ENCODE measurements around the gene ISL1. TPM values are rescaled to one million over a fixed set of nuclear protein-coding genes. Genes with fewer than 3 reads are reported as not detected.

The ISL1 gene
- total and polyA plus RNA-seq, 2 donors (not counting 1 experiment from before 2014, with no cell fraction given): not detected

DNA sequence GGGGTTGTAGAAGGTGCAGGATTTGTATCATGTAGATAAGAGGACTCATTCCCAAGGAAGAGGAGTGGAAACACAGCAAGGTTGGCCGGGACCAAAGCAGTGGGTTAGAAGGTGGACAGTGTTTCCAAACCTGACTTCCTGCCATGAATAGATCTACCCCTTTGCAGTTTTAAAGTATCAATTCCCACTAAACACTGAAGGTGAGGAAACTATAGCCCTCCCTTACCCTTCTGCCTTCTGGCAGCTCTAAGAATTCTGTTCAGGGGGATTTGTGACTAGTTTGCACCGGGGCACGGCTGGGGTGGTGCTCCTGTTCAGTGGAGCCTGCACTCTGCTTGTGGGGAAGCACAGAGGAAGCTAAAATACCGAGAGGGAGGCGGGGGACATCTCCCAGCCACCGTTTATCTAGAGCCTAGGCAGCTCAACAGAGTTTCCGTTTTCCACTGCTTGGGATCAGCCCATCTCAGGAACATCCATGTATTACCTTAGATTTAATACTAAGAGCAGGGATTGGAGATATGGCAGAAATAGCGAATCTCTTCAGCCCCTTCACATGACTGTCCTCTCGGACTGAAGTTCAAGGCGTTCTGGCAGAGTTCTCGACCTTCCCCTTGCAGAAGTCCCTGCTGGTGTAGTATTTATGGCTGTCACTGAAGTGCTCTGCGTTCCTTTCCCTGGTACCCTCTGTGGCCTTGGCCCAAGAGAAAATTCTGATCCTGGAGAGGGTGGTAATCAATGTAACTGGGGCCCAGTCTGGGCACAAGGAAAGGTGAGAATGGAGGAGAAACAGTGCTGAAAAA is 5.4 kb downstream of the ISL1 start:
- WGBS (ENCODE audit: insufficient coverage): 10% methylated on average over 6 of the region's 12 CpGs
- Histone ChIP-seq H3K4me2 (replicated peaks; ENCODE audit: low read depth, low read length, poor library complexity, severe bottlenecking) (no peak overlapping the region), H4K20me1 (ENCODE audit: control insufficient read depth, insufficient read depth, low read length, poor library complexity, severe bottlenecking) (no peaks in the 10 kb centered on the region), H3K36me3 (replicated peaks in 1 of 2; ENCODE audit: control extremely low read depth in 1 of 2, control insufficient read depth in 1 of 2, extremely low read depth in 1 of 2, insufficient read depth in 2 of 2, low read length in 1 of 2) (no peaks in the 10 kb centered on the region), H2AFZ (ENCODE audit: insufficient read depth, low read depth, low read length, poor library complexity, severe bottlenecking) (no peak overlapping the region), H3K79me2 (ENCODE audit: control insufficient read depth, insufficient read depth, low read length) (no peaks in the 10 kb centered on the region), H3K9me3 (ENCODE audit: control extremely low read depth in 1 of 3, control insufficient read depth in 2 of 3, insufficient read depth in 1 of 3, low read length in 2 of 3) (peaks cover 0 to 18% (median 0%) of the 10 kb centered on the region in 3 donors), H3K4me1 (ENCODE audit: control insufficient read depth in 2 of 2, insufficient read depth in 2 of 2, low read length in 2 of 2) (no peaks in the 10 kb centered on the region), H3K27ac (ENCODE audit: low read length in 2 of 2) (no peak overlapping the region), H3K4me3 (ENCODE audit: control extremely low read depth in 1 of 5, extremely low read depth in 1 of 5, insufficient read depth in 1 of 5, low read depth in 2 of 5, low read length in 4 of 5) (no peak overlapping the region), H3K27me3 (replicated peaks in 1 of 4; ENCODE audit: control extremely low read depth in 1 of 4, control insufficient read depth in 3 of 4, insufficient read depth in 4 of 4, low read length in 3 of 4) (peaks cover 0 to 48% (median 30%) of the 10 kb centered on the region in 4 experiments), H3K9ac (ENCODE audit: low read length) (no peak overlapping the region)
- no peak for DNase-seq
- no peak overlapping the region for H3K27ac Mint-ChIP-seq
- TF ChIP-seq EZH2 (IDR thresholded peaks at IDR 0.05; ENCODE audit: borderline replicate concordance, insufficient read depth, low read depth, low read length, poor library complexity, severe bottlenecking): no peak
- TF ChIP-seq, protein P1, sequence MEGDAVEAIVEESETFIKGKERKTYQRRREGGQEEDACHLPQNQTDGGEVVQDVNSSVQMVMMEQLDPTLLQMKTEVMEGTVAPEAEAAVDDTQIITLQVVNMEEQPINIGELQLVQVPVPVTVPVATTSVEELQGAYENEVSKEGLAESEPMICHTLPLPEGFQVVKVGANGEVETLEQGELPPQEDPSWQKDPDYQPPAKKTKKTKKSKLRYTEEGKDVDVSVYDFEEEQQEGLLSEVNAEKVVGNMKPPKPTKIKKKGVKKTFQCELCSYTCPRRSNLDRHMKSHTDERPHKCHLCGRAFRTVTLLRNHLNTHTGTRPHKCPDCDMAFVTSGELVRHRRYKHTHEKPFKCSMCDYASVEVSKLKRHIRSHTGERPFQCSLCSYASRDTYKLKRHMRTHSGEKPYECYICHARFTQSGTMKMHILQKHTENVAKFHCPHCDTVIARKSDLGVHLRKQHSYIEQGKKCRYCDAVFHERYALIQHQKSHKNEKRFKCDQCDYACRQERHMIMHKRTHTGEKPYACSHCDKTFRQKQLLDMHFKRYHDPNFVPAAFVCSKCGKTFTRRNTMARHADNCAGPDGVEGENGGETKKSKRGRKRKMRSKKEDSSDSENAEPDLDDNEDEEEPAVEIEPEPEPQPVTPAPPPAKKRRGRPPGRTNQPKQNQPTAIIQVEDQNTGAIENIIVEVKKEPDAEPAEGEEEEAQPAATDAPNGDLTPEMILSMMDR (IDR thresholded peaks at IDR 0.05): no peak
- ChIA-PET POLR2A (no interaction called here), CTCF (no interaction called here)
- ATAC-seq (ENCODE audit: low read depth): no peak
- peaks cover 59% of the 10 kb centered on the region for H3K27me3 Mint-ChIP-seq
- intact Hi-C loops (cut with micrococcal nuclease): no loop called here
- no peak overlapping the region for H3K4me3 Mint-ChIP-seq
- no peaks in the 10 kb centered on the region for H3K4me1 Mint-ChIP-seq
- no peaks in the 10 kb centered on the region for H3K9me3 Mint-ChIP-seq (ENCODE audit: insufficient read depth)

DNA sequence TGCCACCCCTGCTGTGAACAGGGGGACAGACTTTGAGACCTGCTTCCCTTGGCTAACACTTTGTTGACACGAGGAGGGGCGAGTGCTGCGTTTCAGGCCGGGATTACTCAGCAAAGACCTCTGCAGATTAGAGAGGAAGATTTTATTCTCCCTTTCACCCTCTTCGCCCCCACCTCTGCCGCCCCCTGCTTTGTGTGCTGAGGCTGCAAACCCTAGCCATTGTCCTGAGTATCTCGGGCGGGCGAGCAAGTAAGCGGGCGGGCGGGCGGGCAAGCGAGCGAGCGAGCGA is 6.0 kb downstream of the ISL1 start:
- intact Hi-C loops (cut with micrococcal nuclease): no loop called here
- Mint-ChIP-seq H3K4me3 (no peak overlapping the region), H3K4me1 (no peaks in the 10 kb centered on the region), H3K27me3 (peaks cover 54% of the 10 kb centered on the region), H3K27ac (no peak overlapping the region), H3K9me3 (ENCODE audit: insufficient read depth) (no peaks in the 10 kb centered on the region)
- ChIA-PET POLR2A (no interaction called here), CTCF (no interaction called here)
- H2AFZ ChIP-seq (ENCODE audit: insufficient read depth, low read depth, low read length, poor library complexity, severe bottlenecking): no peak overlapping the region
- H4K20me1 ChIP-seq (ENCODE audit: control insufficient read depth, insufficient read depth, low read length, poor library complexity, severe bottlenecking): no peaks in the 10 kb centered on the region
- WGBS (ENCODE audit: insufficient coverage): 11% methylated on average over 13 of the region's 17 CpGs
- H3K4me3 ChIP-seq (ENCODE audit: control extremely low read depth in 1 of 5, extremely low read depth in 1 of 5, insufficient read depth in 1 of 5, low read depth in 2 of 5, low read length in 4 of 5): no peak overlapping the region
- no peak overlapping the region for H3K27ac ChIP-seq (ENCODE audit: low read length in 2 of 2)
- H3K9me3 ChIP-seq (ENCODE audit: control extremely low read depth in 1 of 3, control insufficient read depth in 2 of 3, insufficient read depth in 1 of 3, low read length in 2 of 3): peaks cover 0 to 18% (median 0%) of the 10 kb centered on the region in 3 donors
- peaks cover 0 to 46% (median 29%) of the 10 kb centered on the region in 4 experiments for H3K27me3 ChIP-seq (replicated peaks in 1 of 4; ENCODE audit: control extremely low read depth in 1 of 4, control insufficient read depth in 3 of 4, insufficient read depth in 4 of 4, low read length in 3 of 4)
- no peak overlapping the region for H3K4me2 ChIP-seq (replicated peaks; ENCODE audit: low read depth, low read length, poor library complexity, severe bottlenecking)
- DNase-seq (no peak), ATAC-seq (ENCODE audit: low read depth) (no peak)
- no peaks in the 10 kb centered on the region for H3K4me1 ChIP-seq (ENCODE audit: control insufficient read depth in 2 of 2, insufficient read depth in 2 of 2, low read length in 2 of 2)
- H3K79me2 ChIP-seq (ENCODE audit: control insufficient read depth, insufficient read depth, low read length): no peaks in the 10 kb centered on the region
- no peak overlapping the region for H3K9ac ChIP-seq (ENCODE audit: low read length)
- TF ChIP-seq, protein P1 (IDR thresholded peaks at IDR 0.05): no peak
- TF ChIP-seq EZH2 (IDR thresholded peaks at IDR 0.05; ENCODE audit: borderline replicate concordance, insufficient read depth, low read depth, low read length, poor library complexity, severe bottlenecking): no peak
- H3K36me3 ChIP-seq (replicated peaks in 1 of 2; ENCODE audit: control extremely low read depth in 1 of 2, control insufficient read depth in 1 of 2, extremely low read depth in 1 of 2, insufficient read depth in 2 of 2, low read length in 1 of 2): no peaks in the 10 kb centered on the region
